ENCODE measurements around the gene DIAPH1. TPM values are rescaled to one million over a fixed set of nuclear protein-coding genes. Genes with fewer than 3 reads are reported as not detected.

Gene DIAPH1
- total RNA-seq, 1 donor from 2014 or later, result 118 TPM

DNA sequence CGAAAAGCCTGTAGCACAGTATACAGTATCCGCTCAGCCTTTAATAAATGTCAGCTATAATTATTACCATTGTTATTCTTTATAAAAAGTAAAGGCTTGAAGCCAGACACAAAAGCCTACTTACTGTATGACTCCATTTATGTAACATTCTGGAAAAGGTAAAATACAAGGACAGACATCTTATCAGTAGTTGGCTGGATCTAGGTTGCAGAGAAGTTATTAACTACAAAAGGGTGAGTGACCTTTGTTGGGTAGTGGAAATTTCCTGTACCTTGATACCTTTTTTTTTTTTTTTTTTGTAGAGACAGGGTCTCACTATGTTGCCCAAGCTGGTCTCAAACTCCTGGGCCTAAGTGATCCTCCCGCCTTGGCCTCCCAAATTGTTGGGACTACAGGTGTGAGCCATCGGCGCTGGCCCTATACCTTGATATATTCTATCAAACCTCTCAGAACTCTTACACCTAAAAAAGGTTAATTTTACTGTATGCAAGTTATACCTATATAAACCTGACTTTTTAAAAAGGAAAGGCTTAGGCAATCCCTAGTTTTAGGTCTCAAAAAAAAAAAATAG is 11.9 kb upstream of the DIAPH1 start:
- ATAC-seq, result no peak
- H3K27me3 ChIP-seq, result no peaks in the 10 kb centered on the region
- H3K36me3 ChIP-seq, result peaks cover 49% of the 10 kb centered on the region
- no peak overlapping the region for H3K4me3 ChIP-seq
- TF ChIP-seq, protein P1, sequence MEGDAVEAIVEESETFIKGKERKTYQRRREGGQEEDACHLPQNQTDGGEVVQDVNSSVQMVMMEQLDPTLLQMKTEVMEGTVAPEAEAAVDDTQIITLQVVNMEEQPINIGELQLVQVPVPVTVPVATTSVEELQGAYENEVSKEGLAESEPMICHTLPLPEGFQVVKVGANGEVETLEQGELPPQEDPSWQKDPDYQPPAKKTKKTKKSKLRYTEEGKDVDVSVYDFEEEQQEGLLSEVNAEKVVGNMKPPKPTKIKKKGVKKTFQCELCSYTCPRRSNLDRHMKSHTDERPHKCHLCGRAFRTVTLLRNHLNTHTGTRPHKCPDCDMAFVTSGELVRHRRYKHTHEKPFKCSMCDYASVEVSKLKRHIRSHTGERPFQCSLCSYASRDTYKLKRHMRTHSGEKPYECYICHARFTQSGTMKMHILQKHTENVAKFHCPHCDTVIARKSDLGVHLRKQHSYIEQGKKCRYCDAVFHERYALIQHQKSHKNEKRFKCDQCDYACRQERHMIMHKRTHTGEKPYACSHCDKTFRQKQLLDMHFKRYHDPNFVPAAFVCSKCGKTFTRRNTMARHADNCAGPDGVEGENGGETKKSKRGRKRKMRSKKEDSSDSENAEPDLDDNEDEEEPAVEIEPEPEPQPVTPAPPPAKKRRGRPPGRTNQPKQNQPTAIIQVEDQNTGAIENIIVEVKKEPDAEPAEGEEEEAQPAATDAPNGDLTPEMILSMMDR (IDR thresholded peaks at IDR 0.05), result no peak
- intact Hi-C loops (cut with DNase I), result no loop called here
- no peaks in the 10 kb centered on the region for H3K9me3 ChIP-seq
- H3K27ac ChIP-seq, result no peak overlapping the region
- peak; percentile 18 for DNase-seq
- peaks cover 8% of the 10 kb centered on the region for H3K4me1 ChIP-seq

DNA sequence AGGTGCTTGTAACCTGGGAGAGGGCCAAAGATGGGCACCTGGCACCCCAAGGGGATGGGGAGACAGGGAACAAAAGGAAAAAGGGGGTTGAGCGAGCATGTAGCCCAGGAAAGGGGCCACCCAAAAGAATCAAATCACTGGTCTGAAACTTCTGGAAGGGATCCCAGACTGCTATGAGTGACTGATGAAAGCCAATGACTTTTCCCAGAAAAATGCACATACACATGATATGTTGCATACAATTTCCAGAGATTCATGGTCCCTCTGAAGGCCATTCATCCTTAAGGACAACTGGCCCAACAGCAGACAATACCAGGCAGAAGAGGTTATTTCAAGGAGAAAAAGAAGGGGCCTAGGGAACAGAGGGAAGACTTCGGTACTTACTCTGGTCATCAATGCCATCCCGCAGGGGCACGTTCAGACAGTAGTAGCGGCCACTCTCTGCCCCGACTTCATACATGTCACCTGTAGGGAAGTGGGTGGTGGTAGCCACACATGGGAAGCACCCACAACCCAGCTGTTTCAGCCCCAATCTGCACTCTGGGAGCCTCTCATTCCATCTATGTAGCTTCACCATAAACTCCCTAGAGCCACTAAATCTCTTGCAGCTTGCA is 9.5 kb upstream of the DIAPH1 start:
- ATAC-seq, result no peak
- H3K27me3 ChIP-seq, result no peaks in the 10 kb centered on the region
- H3K4me3 ChIP-seq, result no peak overlapping the region
- no peak overlapping the region for H3K27ac ChIP-seq
- DNase-seq, result peak; percentile 19
- no peaks in the 10 kb centered on the region for H3K9me3 ChIP-seq
- intact Hi-C loops (cut with DNase I), result no loop called here
- TF ChIP-seq, protein P1 (IDR thresholded peaks at IDR 0.05), result no peak
- H3K4me1 ChIP-seq, result peaks cover 5% of the 10 kb centered on the region
- peaks cover 72% of the 10 kb centered on the region for H3K36me3 ChIP-seq

DNA sequence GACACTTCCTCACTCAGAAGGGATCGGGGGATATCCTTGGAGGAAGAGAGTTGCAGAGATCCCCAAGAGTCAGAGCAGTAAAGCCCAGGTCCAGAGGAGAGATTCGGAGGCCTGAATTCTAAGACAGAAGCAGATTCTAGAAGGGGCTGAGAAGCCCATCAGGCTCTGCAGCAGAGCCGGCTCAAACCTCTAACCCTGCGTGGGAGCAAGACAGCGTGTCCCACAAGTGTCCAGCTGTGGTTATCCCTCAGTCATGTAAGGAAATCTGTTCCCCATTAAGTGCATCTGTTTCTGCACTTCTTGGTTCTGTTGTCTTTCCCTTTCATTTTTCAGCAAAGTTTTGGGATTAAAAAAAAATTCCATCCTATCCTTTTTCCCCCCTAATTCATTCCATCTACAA is 4.8 kb upstream of the DIAPH1 start:
- H3K27ac ChIP-seq, result no peak overlapping the region
- no peak for DNase-seq
- H3K4me3 ChIP-seq, result no peak overlapping the region
- peaks cover 85% of the 10 kb centered on the region for H3K36me3 ChIP-seq
- intact Hi-C loops (cut with DNase I), result no loop called here
- H3K27me3 ChIP-seq, result no peaks in the 10 kb centered on the region
- no peaks in the 10 kb centered on the region for H3K9me3 ChIP-seq
- peaks cover 5% of the 10 kb centered on the region for H3K4me1 ChIP-seq
- TF ChIP-seq, protein P1 (IDR thresholded peaks at IDR 0.05), result no peak
- ATAC-seq, result no peak

DNA sequence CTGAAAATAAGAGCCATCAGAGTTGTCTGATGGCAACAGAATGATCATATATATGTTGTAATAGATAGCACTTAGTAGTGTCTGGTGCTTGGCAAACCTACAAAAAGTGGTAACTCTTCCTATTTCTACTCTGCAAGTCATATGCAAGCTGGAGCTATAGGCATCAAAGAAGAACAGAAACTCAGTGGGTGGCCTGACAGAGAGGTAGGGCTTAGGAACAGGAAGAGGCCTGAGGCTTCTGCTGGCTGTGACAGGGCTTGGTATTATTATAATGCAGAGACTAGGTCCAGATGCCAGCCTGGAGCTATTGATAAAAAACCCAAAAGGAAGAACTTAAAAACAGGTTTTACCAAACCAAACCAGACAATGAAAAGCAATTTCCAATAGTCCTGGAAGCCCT is 4.4 kb upstream of the DIAPH1 start:
- Histone ChIP-seq H3K27me3 (no peaks in the 10 kb centered on the region), H3K4me1 (peaks cover 5% of the 10 kb centered on the region), H3K27ac (no peak overlapping the region), H3K4me3 (no peak overlapping the region), H3K9me3 (no peaks in the 10 kb centered on the region), H3K36me3 (peaks cover 80% of the 10 kb centered on the region)
- TF ChIP-seq, protein P1 (IDR thresholded peaks at IDR 0.05), result no peak
- DNase-seq, result no peak
- intact Hi-C loops (cut with DNase I), result no loop called here
- ATAC-seq, result peak; percentile 30

DNA sequence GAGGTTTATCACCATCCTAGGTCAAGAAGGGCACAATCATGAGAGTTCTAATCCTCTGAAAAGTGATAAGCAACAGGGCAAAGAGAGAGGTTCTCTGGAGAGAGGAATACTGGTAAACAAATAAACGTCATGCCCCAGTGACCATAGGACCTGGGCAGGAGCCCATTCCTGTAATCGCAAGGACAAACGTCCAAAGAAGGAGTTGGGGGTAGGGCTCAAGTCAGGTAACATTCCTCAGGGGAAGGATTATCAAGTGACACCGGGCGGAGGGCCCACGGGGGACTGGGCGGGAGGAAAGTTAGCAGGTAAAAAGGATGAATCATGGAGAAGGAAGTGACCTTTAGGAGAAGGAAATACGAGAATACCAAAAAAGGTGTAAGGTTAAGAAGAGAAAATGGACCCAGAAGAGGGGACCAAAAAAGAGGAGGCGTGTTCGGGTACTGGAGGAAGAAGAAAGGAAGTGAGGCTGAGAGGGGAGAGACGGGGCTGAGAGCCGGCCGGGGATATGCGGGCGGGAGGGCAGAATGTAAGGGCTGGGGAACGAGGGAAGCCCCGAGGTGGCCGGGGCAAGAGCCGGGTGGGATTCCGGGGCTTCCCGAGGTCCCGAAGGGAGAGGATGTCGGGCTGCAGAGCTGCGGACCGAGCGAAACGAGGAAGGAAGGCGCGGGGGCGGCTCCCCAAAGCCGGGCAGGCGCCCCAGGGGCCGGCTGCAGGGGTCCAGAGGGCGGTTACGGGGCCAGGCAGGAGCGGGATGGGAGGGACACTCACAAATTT is 583 bp downstream of the DIAPH1 start:
- intact Hi-C loops (cut with DNase I), result no loop called here
- peak overlapping the region; percentile 95 for H3K4me3 ChIP-seq
- no peaks in the 10 kb centered on the region for H3K27me3 ChIP-seq
- H3K4me1 ChIP-seq, result peaks cover 27% of the 10 kb centered on the region
- peak overlapping the region; percentile 95 for H3K27ac ChIP-seq
- ATAC-seq (peak; percentile 69), DNase-seq (peak; percentile 88)
- TF ChIP-seq, protein P1 (IDR thresholded peaks at IDR 0.05), result no peak
- H3K9me3 ChIP-seq, result no peaks in the 10 kb centered on the region
- peaks cover 31% of the 10 kb centered on the region for H3K36me3 ChIP-seq

Measured in upper lobe of right lung (tissue), 1 donor.